ENCODE measurements around the gene ILF3. TPM values are rescaled to one million over a fixed set of nuclear protein-coding genes. Genes with fewer than 3 reads are reported as not detected.

Gene ILF3
- total RNA-seq, 3 donors from 2014 or later (not counting 1 experiment from before 2014, with no cell fraction given): 329 to 365 (median 332) TPM

DNA sequence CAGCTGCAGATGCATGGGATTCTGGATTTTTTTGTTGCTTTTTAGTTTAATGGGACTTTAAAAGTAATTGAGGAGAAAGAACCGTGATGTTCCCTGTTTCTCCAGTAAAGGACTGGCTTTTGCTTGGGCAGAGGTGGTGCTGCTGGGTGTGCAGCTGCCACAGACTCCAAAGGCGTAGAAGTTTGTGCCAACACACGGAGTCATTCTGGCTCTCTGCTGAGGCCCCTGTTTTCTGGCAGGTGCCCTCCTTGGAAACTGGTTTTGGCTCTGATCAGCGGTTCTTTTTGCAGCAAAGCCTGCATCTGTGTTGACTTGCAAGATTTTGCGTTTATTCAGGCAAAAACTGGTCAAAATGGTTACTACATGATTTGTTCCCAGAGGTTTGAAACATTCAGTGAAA, 31.1 kb downstream of the ILF3 start:
- Mint-ChIP-seq H3K4me3 (no peak overlapping the region), H3K4me1 (peaks cover 0 to 4% of the 10 kb centered on the region in 2 donors), H3K9me3 (no peaks in the 10 kb centered on the region), H3K27ac (no peak overlapping the region), H3K27me3 (ENCODE audit: low read depth in 2 of 2) (no peaks in the 10 kb centered on the region), H3K36me3 (peaks cover 13% of the 10 kb centered on the region)
- Histone ChIP-seq H3K27ac (ENCODE audit: low read length) (no peak overlapping the region), H3K36me3 (ENCODE audit: control insufficient read depth, insufficient read depth, low read length) (peaks cover 94% of the 10 kb centered on the region), H3K27me3 (ENCODE audit: control insufficient read depth, insufficient read depth, low read length) (no peaks in the 10 kb centered on the region), H3K4me1 (ENCODE audit: control insufficient read depth, insufficient read depth, low read length) (no peaks in the 10 kb centered on the region), H3K4me3 (ENCODE audit: low read length) (no peak overlapping the region), H3K9me3 (ENCODE audit: control insufficient read depth, insufficient read depth, low read length) (no peaks in the 10 kb centered on the region)
- no peak for DNase-seq
- intact Hi-C loops (cut with micrococcal nuclease): no loop called here
- TF ChIP-seq, protein P1, sequence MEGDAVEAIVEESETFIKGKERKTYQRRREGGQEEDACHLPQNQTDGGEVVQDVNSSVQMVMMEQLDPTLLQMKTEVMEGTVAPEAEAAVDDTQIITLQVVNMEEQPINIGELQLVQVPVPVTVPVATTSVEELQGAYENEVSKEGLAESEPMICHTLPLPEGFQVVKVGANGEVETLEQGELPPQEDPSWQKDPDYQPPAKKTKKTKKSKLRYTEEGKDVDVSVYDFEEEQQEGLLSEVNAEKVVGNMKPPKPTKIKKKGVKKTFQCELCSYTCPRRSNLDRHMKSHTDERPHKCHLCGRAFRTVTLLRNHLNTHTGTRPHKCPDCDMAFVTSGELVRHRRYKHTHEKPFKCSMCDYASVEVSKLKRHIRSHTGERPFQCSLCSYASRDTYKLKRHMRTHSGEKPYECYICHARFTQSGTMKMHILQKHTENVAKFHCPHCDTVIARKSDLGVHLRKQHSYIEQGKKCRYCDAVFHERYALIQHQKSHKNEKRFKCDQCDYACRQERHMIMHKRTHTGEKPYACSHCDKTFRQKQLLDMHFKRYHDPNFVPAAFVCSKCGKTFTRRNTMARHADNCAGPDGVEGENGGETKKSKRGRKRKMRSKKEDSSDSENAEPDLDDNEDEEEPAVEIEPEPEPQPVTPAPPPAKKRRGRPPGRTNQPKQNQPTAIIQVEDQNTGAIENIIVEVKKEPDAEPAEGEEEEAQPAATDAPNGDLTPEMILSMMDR (IDR thresholded peaks at IDR 0.05): no peak
- WGBS (ENCODE audit: insufficient coverage): 96% methylated on average over 5 of the region's 5 CpGs
- ATAC-seq: no peak

DNA sequence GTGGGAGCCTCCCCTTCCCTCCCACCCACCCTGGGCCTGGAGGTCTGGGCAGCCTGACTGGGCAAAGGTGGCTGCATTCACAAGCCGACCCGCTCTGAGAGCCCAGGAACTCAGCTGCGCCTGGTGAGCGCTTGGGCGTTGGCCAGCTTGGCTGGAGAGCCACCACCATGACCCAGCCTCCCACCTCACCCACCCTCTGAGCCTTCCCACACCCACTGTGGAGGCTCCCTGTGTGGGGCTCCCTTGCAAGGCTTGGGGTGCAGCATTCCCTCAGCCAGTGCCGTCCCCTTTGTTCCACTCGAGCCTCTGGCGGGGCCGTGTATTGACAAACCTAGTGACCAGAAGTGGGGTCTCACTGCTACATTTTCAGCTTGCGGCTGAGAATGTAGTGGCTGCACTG, 32.0 kb downstream of the ILF3 start:
- TF ChIP-seq, protein P1 (IDR thresholded peaks at IDR 0.05): no peak

DNA sequence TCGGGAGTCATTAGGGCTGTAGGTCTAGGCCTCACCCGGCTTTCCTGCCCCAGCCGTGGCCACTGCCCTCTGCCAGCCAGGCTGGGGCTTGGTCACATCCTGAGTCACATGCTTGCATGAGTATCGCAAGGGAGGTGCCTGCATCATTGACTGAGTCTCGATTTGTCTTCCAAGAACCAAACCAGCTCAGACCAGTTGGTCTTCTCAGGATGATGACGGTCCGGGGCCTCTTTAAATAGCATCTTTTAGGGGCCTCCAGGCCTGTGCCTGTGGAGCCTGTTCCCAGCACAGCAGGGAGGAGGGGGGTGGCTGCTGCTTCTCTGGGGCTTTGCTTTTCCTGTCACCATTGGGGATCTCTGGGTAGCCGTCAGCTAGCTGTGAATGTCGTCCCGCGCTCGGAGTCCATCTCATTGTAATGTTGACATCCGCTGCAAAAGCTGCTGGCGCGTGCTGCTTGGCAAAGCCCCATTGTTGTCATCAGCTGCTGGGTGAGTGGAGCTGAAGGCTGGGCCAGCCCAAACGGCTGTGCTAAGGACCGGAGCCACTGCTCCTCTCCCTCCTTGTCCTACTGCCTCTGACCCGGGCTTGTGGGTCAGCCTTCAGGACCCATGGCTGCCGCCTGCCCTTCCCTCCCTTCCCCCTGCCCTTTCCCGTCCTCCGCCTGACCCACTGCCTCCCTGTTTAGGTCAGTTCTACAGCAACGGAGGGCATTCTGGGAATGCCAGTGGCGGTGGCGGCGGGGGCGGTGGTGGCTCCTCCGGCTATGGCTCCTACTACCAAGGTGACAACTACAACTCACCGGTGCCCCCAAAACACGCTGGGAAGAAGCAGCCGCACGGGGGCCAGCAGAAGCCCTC, 32.7 kb downstream of the ILF3 start:
- Histone ChIP-seq H3K27ac (ENCODE audit: low read length) (no peak overlapping the region), H3K4me3 (ENCODE audit: low read length) (no peak overlapping the region), H3K27me3 (ENCODE audit: control insufficient read depth, insufficient read depth, low read length) (no peaks in the 10 kb centered on the region), H3K9me3 (ENCODE audit: control insufficient read depth, insufficient read depth, low read length) (no peaks in the 10 kb centered on the region), H3K36me3 (ENCODE audit: control insufficient read depth, insufficient read depth, low read length) (peaks cover 92% of the 10 kb centered on the region), H3K4me1 (ENCODE audit: control insufficient read depth, insufficient read depth, low read length) (no peaks in the 10 kb centered on the region)
- ATAC-seq (no peak), DNase-seq (no peak)
- Mint-ChIP-seq H3K36me3 (peaks cover 7% of the 10 kb centered on the region), H3K27ac (no peak overlapping the region), H3K4me3 (no peak overlapping the region), H3K27me3 (ENCODE audit: low read depth in 2 of 2) (no peaks in the 10 kb centered on the region), H3K9me3 (no peaks in the 10 kb centered on the region), H3K4me1 (no peaks in the 10 kb centered on the region)
- WGBS (ENCODE audit: insufficient coverage): 96% methylated on average over 31 of the region's 31 CpGs
- intact Hi-C loops (cut with micrococcal nuclease): no loop called here
- TF ChIP-seq, protein P1 (IDR thresholded peaks at IDR 0.05): no peak

More for the DNA sequence above, 32.0 kb downstream of the ILF3 start:
- no peak for ATAC-seq
- DNase-seq: no peak
- Histone ChIP-seq H3K4me1 (ENCODE audit: control insufficient read depth, insufficient read depth, low read length) (no peaks in the 10 kb centered on the region), H3K36me3 (ENCODE audit: control insufficient read depth, insufficient read depth, low read length) (peaks cover 92% of the 10 kb centered on the region), H3K9me3 (ENCODE audit: control insufficient read depth, insufficient read depth, low read length) (no peaks in the 10 kb centered on the region), H3K4me3 (ENCODE audit: low read length) (no peak overlapping the region), H3K27ac (ENCODE audit: low read length) (no peak overlapping the region), H3K27me3 (ENCODE audit: control insufficient read depth, insufficient read depth, low read length) (no peaks in the 10 kb centered on the region)
- Mint-ChIP-seq H3K36me3 (peaks cover 8% of the 10 kb centered on the region), H3K27me3 (ENCODE audit: low read depth in 2 of 2) (no peaks in the 10 kb centered on the region), H3K4me1 (no peaks in the 10 kb centered on the region), H3K9me3 (no peaks in the 10 kb centered on the region), H3K4me3 (no peak overlapping the region), H3K27ac (no peak overlapping the region)
- WGBS (ENCODE audit: insufficient coverage): 96% methylated on average over 10 of the region's 10 CpGs
- intact Hi-C loops (cut with micrococcal nuclease): no loop called here

Measured in natural killer cell (primary cell).